H1 (cell line): ENCODE results near the gene BRD7. TPM values are rescaled to one million over a fixed set of nuclear protein-coding genes. Genes with fewer than 3 reads are reported as not detected.

Experiments used
- CTCF ChIA-PET: fragments of 300-600 bp; sonication (Branson Sonifier 250); formaldehyde crosslinking; loops from one replicate; lab custom pipeline; 2021; ENCODE audit not compliant: partially characterized antibody; lab: Charles Lee
- POLR2A ChIA-PET: fragments of 300-600 bp; sonication (Branson Sonifier 250); formaldehyde crosslinking; loops from one replicate; lab custom pipeline; 2021; ENCODE audit warnings: inconsistent platforms; ENCODE audit not compliant: partially characterized antibody; lab: Charles Lee
- DNase-seq, 2 experiments: peaks; one replicate each; pipeline versions ENCODE4 v3.0.0 to v3.0.0-alpha.2; 2010 to 2022; ENCODE audit warnings: low spot score in 2 of 2, low read depth in 1 of 2, mixed read lengths in 1 of 2
- FAIRE-seq: peaks from 2 replicates; lab custom pipeline; 2011; peaks lifted over from hg19 to GRCh38; lab: Jason Lieb, UNC
- H2AFZ ChIP-seq: 2 replicates; pipeline ENCODE4 v1.8.1; 2012; ENCODE audit warnings: low read length, inconsistent platforms
- H2AK5ac ChIP-seq: 2 replicates; pipeline ENCODE4 v1.6.1; 2013; ENCODE audit warnings: low read depth, low read length
- H2BK120ac ChIP-seq: replicated peaks from 2 replicates; pipeline ENCODE3; 2013; ENCODE audit warnings: low read depth, low read length, inconsistent platforms
- H2BK12ac ChIP-seq: 2 replicates; pipeline ENCODE4 v1.6.1; 2013; ENCODE audit warnings: low read depth, low read length
- H2BK15ac ChIP-seq: 2 replicates; pipeline ENCODE4 v1.6.1; 2013; ENCODE audit warnings: low read length
- H2BK20ac ChIP-seq: 2 replicates; pipeline ENCODE4 v1.6.1; 2013; ENCODE audit warnings: low read length
- H2BK5ac ChIP-seq: 2 replicates; pipeline ENCODE4 v1.6.1; 2013; ENCODE audit warnings: low read depth, low read length
- H3K14ac ChIP-seq: 2 replicates; pipeline ENCODE4 v1.6.1; 2013; ENCODE audit warnings: inconsistent platforms; ENCODE audit not compliant: insufficient read length
- H3K18ac ChIP-seq: 2 replicates; pipeline ENCODE4 v1.6.1; 2013; ENCODE audit warnings: low read length; ENCODE audit errors: extremely low read depth
- H3K23ac ChIP-seq: 2 replicates; pipeline ENCODE4 v1.6.1; 2013; ENCODE audit warnings: inconsistent platforms; ENCODE audit not compliant: insufficient read length
- H3K23me2 ChIP-seq: 2 replicates; pipeline ENCODE4 v1.6.1; 2013; ENCODE audit warnings: low read depth, low read length
- H3K27ac ChIP-seq: 2 replicates; pipeline ENCODE4 v1.6.1; 2011; ENCODE audit warnings: low read depth, low read length, inconsistent platforms
- H3K27me3 ChIP-seq, 4 experiments: replicated peaks in 1 of 4; 1 replicate in 1 of 4; 2 replicates in 3 of 4; pipeline versions ENCODE4 v1.6.1 to v1.8.1; 2011 to 2013; ENCODE audit warnings: low read length in 3 of 4, mild to moderate bottlenecking in 3 of 4, inconsistent platforms in 2 of 4, mixed read lengths in 2 of 4, moderate library complexity in 1 of 4; ENCODE audit not compliant: control insufficient read depth in 3 of 4, insufficient read depth in 3 of 4; ENCODE audit errors: extremely low read depth in 1 of 4
- H3K36me3 ChIP-seq, 4 experiments: 2 replicates each; pipeline versions ENCODE4 v1.6.1 to v1.8.1; 2011 to 2013; ENCODE audit warnings: mild to moderate bottlenecking in 4 of 4, low read length in 3 of 4, moderate library complexity in 2 of 4, control low read depth in 1 of 4, inconsistent platforms in 1 of 4; ENCODE audit not compliant: insufficient read depth in 4 of 4, control insufficient read depth in 2 of 4
- H3K4ac ChIP-seq: replicated peaks from 2 replicates; pipeline ENCODE3; 2013; ENCODE audit warnings: low read length, low read depth, mixed read lengths, inconsistent platforms; ENCODE audit not compliant: insufficient read length
- H3K4me1 ChIP-seq, 4 experiments: replicated peaks in 1 of 4; 1 replicate in 1 of 4; 2 replicates in 3 of 4; pipeline versions ENCODE4 v1.6.1 to v1.8.1; 2011 to 2013; ENCODE audit warnings: low read length in 3 of 4, inconsistent platforms in 2 of 4, mixed read lengths in 1 of 4; ENCODE audit not compliant: insufficient read depth in 4 of 4, control insufficient read depth in 3 of 4
- H3K4me2 ChIP-seq, 2 experiments: 2 replicates each; pipeline versions ENCODE4 v1.6.1 to v1.8.1; 2011 to 2013; ENCODE audit warnings: low read depth in 2 of 2, low read length in 2 of 2, control low read depth in 1 of 2, inconsistent platforms in 1 of 2, mild to moderate bottlenecking in 1 of 2; ENCODE audit not compliant: insufficient read depth in 1 of 2
- H3K4me3 ChIP-seq, 4 experiments: fragments of 200-600, 300-600 bp in 1 of 4; sonication (generic), shearing (Covaris generic), sonication (Bioruptor Twin) in 1 of 4; 2 replicates each; pipeline versions ENCODE4 v1.5.1 to v1.8.1; 2011 to 2016; ENCODE audit warnings: low read length in 4 of 4, low read depth in 3 of 4, control low read depth in 2 of 4, inconsistent platforms in 2 of 4, mild to moderate bottlenecking in 2 of 4, mixed read lengths in 1 of 4, moderate library complexity in 1 of 4; ENCODE audit not compliant: insufficient read depth in 2 of 4; ENCODE audit errors: extremely low read depth in 1 of 4
- H3K56ac ChIP-seq: replicated peaks from 2 replicates; pipeline ENCODE3; 2013; ENCODE audit warnings: low read depth, mild to moderate bottlenecking, mixed read lengths, low read length, inconsistent platforms; ENCODE audit not compliant: insufficient read length
- H3K79me1 ChIP-seq: 2 replicates; pipeline ENCODE4 v1.6.1; 2013; ENCODE audit warnings: low read depth, low read length, control low read depth
- H3K79me2 ChIP-seq, 2 experiments: 2 replicates each; pipeline versions ENCODE4 v1.6.1 to v1.8.1; 2012 to 2013; ENCODE audit warnings: low read length in 2 of 2, mild to moderate bottlenecking in 2 of 2, inconsistent platforms in 1 of 2; ENCODE audit not compliant: insufficient read depth in 2 of 2, control insufficient read depth in 1 of 2
- H3K9ac ChIP-seq, 4 experiments: replicated peaks in 1 of 4; 1 replicate in 1 of 4; 2 replicates in 3 of 4; pipeline versions ENCODE4 v1.6.1 to v1.8.1; 2011 to 2013; ENCODE audit warnings: low read depth in 3 of 4, low read length in 3 of 4, control low read depth in 2 of 4, mild to moderate bottlenecking in 2 of 4, moderate library complexity in 2 of 4, inconsistent platforms in 1 of 4; ENCODE audit errors: extremely low read depth in 1 of 4
- H3K9me3 ChIP-seq, 2 experiments: 2 replicates each; pipeline versions ENCODE4 v1.6.1 to v1.8.1; 2012 to 2013; ENCODE audit warnings: mild to moderate bottlenecking in 2 of 2, moderate library complexity in 2 of 2, control low read depth in 1 of 2, inconsistent platforms in 1 of 2, low read depth in 1 of 2, low read length in 1 of 2, mixed read lengths in 1 of 2; ENCODE audit not compliant: insufficient read depth in 2 of 2
- H4K20me1 ChIP-seq, 2 experiments: replicated peaks in 1 of 2; 2 replicates each; pipeline versions ENCODE3 to v1.8.1; 2011 to 2013; ENCODE audit warnings: inconsistent platforms in 2 of 2, low read length in 2 of 2, mild to moderate bottlenecking in 1 of 2; ENCODE audit not compliant: insufficient read depth in 2 of 2, control insufficient read depth in 1 of 2
- H4K5ac ChIP-seq: 2 replicates; pipeline ENCODE4 v1.6.1; 2013; ENCODE audit warnings: low read length, low read depth, mixed read lengths, inconsistent platforms; ENCODE audit not compliant: insufficient read length
- H4K8ac ChIP-seq: 2 replicates; pipeline ENCODE4 v1.8.0; 2013; ENCODE audit warnings: mild to moderate bottlenecking, moderate library complexity, low read length, inconsistent platforms; ENCODE audit not compliant: insufficient read depth; ENCODE audit errors: extremely low read depth
- H4K91ac ChIP-seq: replicated peaks from 2 replicates; pipeline ENCODE3; 2013; ENCODE audit warnings: low read length, mixed read lengths, inconsistent platforms; ENCODE audit not compliant: insufficient read length
- BRCA1 ChIP-seq: IDR thresholded peaks from 2 replicates; pipeline ENCODE4 v1.6.1; 2012; ENCODE audit warnings: low read depth, low read length, improper control_type of control experiment
- CEBPB ChIP-seq: IDR thresholded peaks from 2 replicates; pipeline ENCODE4 v1.6.1; 2012; ENCODE audit warnings: low read depth, low read length
- CHD2 ChIP-seq: IDR thresholded peaks from 2 replicates; pipeline ENCODE4 v1.6.1; 2012; ENCODE audit warnings: low read length, improper control_type of control experiment
- CTBP2 ChIP-seq: IDR thresholded peaks from 2 replicates; pipeline ENCODE4 v1.7.0; 2011; ENCODE audit warnings: borderline replicate concordance, mild to moderate bottlenecking, moderate library complexity, mixed read lengths, low read length; ENCODE audit not compliant: insufficient read depth, insufficient read length
- EZH2 ChIP-seq: fragments of 200-600 bp; sonication (generic); IDR thresholded peaks from 2 replicates; pipeline ENCODE4 v1.7.1; 2012; ENCODE audit warnings: low read depth, mild to moderate bottlenecking, moderate library complexity, low read length, inconsistent platforms; ENCODE audit not compliant: severe bottlenecking
- RFX5 ChIP-seq: IDR thresholded peaks from 2 replicates; pipeline ENCODE4 v1.6.1; 2011; ENCODE audit warnings: low read depth, low read length, improper control_type of control experiment, borderline replicate concordance
- SAP30 ChIP-seq: fragments of 300-600 bp; sonication (generic); IDR thresholded peaks from 2 replicates; pipeline ENCODE4 v1.7.1; 2012; ENCODE audit warnings: low read length, moderate library complexity, mild to moderate bottlenecking, inconsistent platforms; ENCODE audit not compliant: insufficient read depth, insufficient replicate concordance
- SP2 ChIP-seq: IDR thresholded peaks from 2 replicates; pipeline ENCODE4 v1.6.1; 2012; ENCODE audit warnings: mild to moderate bottlenecking, low read length, inconsistent platforms
- YY1 ChIP-seq: IDR thresholded peaks from 2 replicates; pipeline ENCODE4 v1.6.1; 2011; ENCODE audit warnings: low read depth, mild to moderate bottlenecking, low read length
- ZNF274 ChIP-seq: IDR thresholded peaks from 2 replicates; pipeline ENCODE4 v1.7.0; 2012; ENCODE audit warnings: low read length, borderline replicate concordance; ENCODE audit errors: extremely low read depth
- WGBS, 2 experiments: shearing (Covaris generic) in 1 of 2; methylation state at CpG; one replicate each; pipeline versions ENCODE4 v1.1.6 to v1.1.7; 2013 to 2015; ENCODE audit warnings: low lambda C conversion rate in 2 of 2, mixed read lengths in 2 of 2, inconsistent platforms in 1 of 2, low coverage in 1 of 2, missing lambda C conversion rate in 1 of 2; ENCODE audit not compliant: insufficient replicate concordance in 2 of 2, insufficient coverage in 1 of 2, insufficient read length in 1 of 2; ENCODE audit errors: extremely low coverage in 1 of 2, missing lambda C conversion rate in 1 of 2; 5-methylcytosine and 5-hydroxymethylcytosine counted together
- polyA plus RNA-seq, 7 experiments: library from polyadenylated mRNA; depleted of rRNA in 3 of 7; stranded (reverse) in 5 of 7; unstranded in 2 of 7; fragments of >200 nt in 5 of 7; fragments of 200-250 nt in 2 of 7; gene quantifications; 1 replicate in 5 of 7; 2 replicates in 1 of 7; 4 replicates in 1 of 7; pipeline versions ENCODE4 v1.2.1 to v1.2.3, GENCODE V29; 2011 to 2013; ENCODE audit warnings: missing spikeins in 2 of 7, mixed read lengths in 2 of 7
- total RNA-seq: library from RNA; stranded (reverse); fragmentation: NEBNext Ultra II Directional; extraction: Animal tissue kit (Norgen Biotek cat#: 25700); gene quantifications from 2 replicates; pipeline ENCODE4 v1.2.1, GENCODE V29; 2021
- TF ChIP-seq, protein P1 (sequence below), 3 experiments: IDR thresholded peaks; 1 replicate in 2 of 3; 2 replicates in 1 of 3; pipeline versions ENCODE4 v1.5.1 to v1.6.1; 2011; ENCODE audit warnings: low read length in 3 of 3, mild to moderate bottlenecking in 3 of 3, inconsistent platforms in 2 of 3, low read depth in 1 of 3, moderate library complexity in 1 of 3; ENCODE audit not compliant: insufficient read depth in 1 of 3; ENCODE audit errors: control extremely low read depth in 1 of 3

The BRD7 gene
- total and polyA plus RNA-seq, 2 of the 8 experiments (the other 6 are each of a cell fraction or from before 2014, with no cell fraction given), result 42.5 to 120 TPM

DNA sequence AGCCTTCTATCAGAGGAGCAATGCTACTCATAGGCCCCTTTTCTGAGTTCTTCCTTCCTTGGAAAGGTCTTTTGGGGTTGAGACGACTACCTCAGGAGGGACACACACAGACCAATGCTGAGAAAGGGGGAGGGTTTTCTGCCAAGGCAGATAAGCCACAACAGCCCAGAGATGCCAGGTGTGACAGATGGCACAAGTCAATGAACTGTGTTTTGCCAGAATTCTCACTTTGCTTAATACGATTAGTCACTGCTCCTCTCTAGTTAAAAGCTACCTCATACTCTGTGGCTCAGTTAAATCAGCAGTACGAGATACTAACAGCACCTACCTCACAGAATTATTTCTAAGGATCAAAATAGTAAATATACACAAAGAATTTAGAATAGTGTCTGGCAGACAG lies 8.0 kb downstream of the BRD7 start:
- H3K79me2 ChIP-seq, result peaks cover 2 to 89% of the 10 kb centered on the region in 2 experiments; a peak in 3 of 4 replicates
- H2BK20ac ChIP-seq, result no peak overlapping the region
- peaks cover 6% of the 10 kb centered on the region; the same call in 1 of the 2 replicates for H3K79me1 ChIP-seq
- no peak overlapping the region for H4K5ac ChIP-seq
- H4K91ac ChIP-seq, result no peak overlapping the region
- no peak overlapping the region for H2AFZ ChIP-seq
- H2BK12ac ChIP-seq, result no peak overlapping the region
- H2BK5ac ChIP-seq, result no peak overlapping the region
- no peaks in the 10 kb centered on the region for H3K9me3 ChIP-seq
- H2BK120ac ChIP-seq, result no peak overlapping the region
- H3K4me2 ChIP-seq, result no peak overlapping the region
- no peak overlapping the region for H3K23ac ChIP-seq
- no peak overlapping the region for H3K27ac ChIP-seq
- H3K4me1 ChIP-seq, result no peaks in the 10 kb centered on the region
- no peak overlapping the region for H3K4ac ChIP-seq
- DNase-seq, result no peak
- H4K8ac ChIP-seq, result no peak overlapping the region
- H3K14ac ChIP-seq, result no peak overlapping the region
- no peak for FAIRE-seq
- no peak overlapping the region for H3K56ac ChIP-seq
- ChIA-PET CTCF (interaction anchor here (0.8 to 9.4 kb wide), 7 partner anchors 11 to 291 kb away, joined by 3 to 92 read pairs (median 4); no protein-coding TSS in a partner anchor), POLR2A (interaction anchor here (0.6 kb wide), 1 partner anchor 48 kb away, joined by 4 read pairs; no protein-coding TSS in a partner anchor)
- H3K9ac ChIP-seq, result no peak overlapping the region
- H2BK15ac ChIP-seq, result no peak overlapping the region
- H3K4me3 ChIP-seq, result no peak overlapping the region
- H3K36me3 ChIP-seq, result peaks cover 6 to 54% (median 32%) of the 10 kb centered on the region in 4 experiments; a peak in 7 of 8 replicates
- H4K20me1 ChIP-seq, result peaks cover 11 to 12% of the 10 kb centered on the region in 2 experiments
- H3K18ac ChIP-seq, result no peak overlapping the region
- 0 out of 2 replicates have a peak, but pooled peaks cover 1% of the 10 kb centered on the region for H3K23me2 ChIP-seq
- no peak overlapping the region for H2AK5ac ChIP-seq
- 95% methylated on average over 3 of the region's 3 CpGs; no CpG with 5 or more reads in 1 of the 2 experiments for WGBS, 2 experiments
- H3K27me3 ChIP-seq, result no peaks in the 10 kb centered on the region
- TF ChIP-seq BRCA1 (no peak), YY1 (no peak), SAP30 (no peak), ZNF274 (no peak), SP2 (no peak), CHD2 (no peak), CEBPB (no peak), CTBP2 (no peak), RFX5 (no peak), EZH2 (no peak)
- TF ChIP-seq, protein P1, sequence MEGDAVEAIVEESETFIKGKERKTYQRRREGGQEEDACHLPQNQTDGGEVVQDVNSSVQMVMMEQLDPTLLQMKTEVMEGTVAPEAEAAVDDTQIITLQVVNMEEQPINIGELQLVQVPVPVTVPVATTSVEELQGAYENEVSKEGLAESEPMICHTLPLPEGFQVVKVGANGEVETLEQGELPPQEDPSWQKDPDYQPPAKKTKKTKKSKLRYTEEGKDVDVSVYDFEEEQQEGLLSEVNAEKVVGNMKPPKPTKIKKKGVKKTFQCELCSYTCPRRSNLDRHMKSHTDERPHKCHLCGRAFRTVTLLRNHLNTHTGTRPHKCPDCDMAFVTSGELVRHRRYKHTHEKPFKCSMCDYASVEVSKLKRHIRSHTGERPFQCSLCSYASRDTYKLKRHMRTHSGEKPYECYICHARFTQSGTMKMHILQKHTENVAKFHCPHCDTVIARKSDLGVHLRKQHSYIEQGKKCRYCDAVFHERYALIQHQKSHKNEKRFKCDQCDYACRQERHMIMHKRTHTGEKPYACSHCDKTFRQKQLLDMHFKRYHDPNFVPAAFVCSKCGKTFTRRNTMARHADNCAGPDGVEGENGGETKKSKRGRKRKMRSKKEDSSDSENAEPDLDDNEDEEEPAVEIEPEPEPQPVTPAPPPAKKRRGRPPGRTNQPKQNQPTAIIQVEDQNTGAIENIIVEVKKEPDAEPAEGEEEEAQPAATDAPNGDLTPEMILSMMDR (IDR thresholded peaks at IDR 0.05; ENCODE audit: control extremely low read depth in 1 of 3, insufficient read depth in 1 of 3, low read depth in 1 of 3, low read length in 3 of 3), result no peak
